ENCODE data around the gene SSMEM1. TPM values are rescaled to one million over a fixed set of nuclear protein-coding genes. Genes with fewer than 3 reads are reported as not detected.

SSMEM1 gene
- total and polyA plus RNA-seq, 2 of the 4 experiments (the other 2 are of a cell fraction): 0.07 TPM; not detected in 1

DNA sequence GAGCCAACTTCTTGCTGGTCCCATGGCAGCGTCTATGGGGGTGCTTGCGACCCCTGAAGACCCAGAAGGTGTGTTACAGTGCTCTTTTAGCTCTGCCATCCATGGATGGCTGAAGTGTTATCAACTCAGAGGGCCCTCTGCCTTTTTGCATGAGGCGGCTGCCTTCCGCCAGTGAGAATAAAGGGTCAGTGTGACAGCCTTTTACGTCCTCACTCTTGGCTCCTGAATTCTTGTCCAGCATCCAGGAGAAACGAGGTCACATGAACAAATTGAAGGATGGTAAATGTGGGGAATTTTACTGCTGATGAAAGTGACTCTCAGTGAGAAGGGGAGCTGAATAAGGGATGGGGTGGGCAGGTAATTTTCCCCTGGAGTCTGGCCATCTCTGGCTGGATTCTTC, 24.1 kb downstream of the SSMEM1 start:
- intact Hi-C loops (cut with micrococcal nuclease) (no loop called here), in situ Hi-C loops (cut with MboI; ENCODE audit: low sequenced_read_pairs) (no loop called here), dilution Hi-C loops (cut with HindIII; ENCODE audit: low sequenced_read_pairs, unreplicated experiment) (no loop called here)
- H2BK15ac ChIP-seq (ENCODE audit: low read depth, low read length): no peak overlapping the region
- H3K9me3 ChIP-seq (ENCODE audit: control insufficient read depth, insufficient read depth, low read length): no peaks in the 10 kb centered on the region
- no peak overlapping the region for H3K4me3 ChIP-seq (ENCODE audit: insufficient read depth, low read depth, low read length)
- no peak overlapping the region for H3K23ac ChIP-seq (ENCODE audit: low read depth, low read length)
- H3K36me3 ChIP-seq (ENCODE audit: control insufficient read depth, insufficient read depth, low read length): no peaks in the 10 kb centered on the region
- no peak overlapping the region for H3K27ac ChIP-seq (ENCODE audit: insufficient read depth, low read length)
- H2BK5ac ChIP-seq (ENCODE audit: low read depth, low read length, poor library complexity, severe bottlenecking): no peak overlapping the region
- no peak overlapping the region for H3K18ac ChIP-seq (ENCODE audit: low read depth, low read length)
- no peak overlapping the region for H4K8ac ChIP-seq (ENCODE audit: low read depth in 2 of 2, low read length in 2 of 2)
- no peak for TF ChIP-seq CHD1 (IDR thresholded peaks at IDR 0.05; ENCODE audit: low read depth, low read length)
- no peak for TF ChIP-seq NFE2L2 (IDR thresholded peaks at IDR 0.05; ENCODE audit: low read depth, low read length)
- no peak for TF ChIP-seq CEBPB (IDR thresholded peaks at IDR 0.05; ENCODE audit: low read depth, low read length)
- no peak overlapping the region for H3K9ac ChIP-seq (ENCODE audit: low read depth, low read length)
- H3K14ac ChIP-seq (replicated peaks; ENCODE audit: low read depth, low read length): no peak overlapping the region
- H2AK5ac ChIP-seq (ENCODE audit: low read depth, low read length): no peak overlapping the region
- no peak overlapping the region for H2AK9ac ChIP-seq (replicated peaks; ENCODE audit: low read depth, low read length, poor library complexity)
- no peak overlapping the region for H3K4ac ChIP-seq (ENCODE audit: low read depth, low read length)
- H3K9me1 ChIP-seq (ENCODE audit: insufficient read depth, low read length): no peaks in the 10 kb centered on the region
- DNase-seq (no peak), ATAC-seq (ENCODE audit: low read depth) (no peak)
- no peak overlapping the region for H4K5ac ChIP-seq (ENCODE audit: low read depth, low read length)
- H4K91ac ChIP-seq (ENCODE audit: insufficient read depth, low read depth, low read length): no peak overlapping the region
- ChIA-PET POLR2A (ENCODE audit: unreplicated experiment) (no interaction called here), CTCF (no interaction called here)
- H3K4me1 ChIP-seq (ENCODE audit: control insufficient read depth, insufficient read depth, low read length): no peaks in the 10 kb centered on the region
- no peaks in the 10 kb centered on the region for H3K79me1 ChIP-seq (ENCODE audit: low read depth in 1 of 2, low read length in 2 of 2)
- BruUV-seq (replicated peaks): no TSS peak
- no peak overlapping the region for H3K4me2 ChIP-seq (ENCODE audit: low read depth, low read length)
- H3K56ac ChIP-seq (ENCODE audit: extremely low read depth, insufficient read depth, low read length): no peak overlapping the region
- no peaks in the 10 kb centered on the region for H4K20me1 ChIP-seq (ENCODE audit: insufficient read depth, low read length)
- no CpG with 5 or more reads among the region's 6 CpGs for WGBS, 2 experiments (ENCODE audit: extremely low coverage in 2 of 2, insufficient read length in 1 of 2)
- H3K27me3 ChIP-seq (ENCODE audit: control insufficient read depth, insufficient read depth, low read length): peaks cover 2% of the 10 kb centered on the region; the same call in 1 of the 2 replicates
- no peak overlapping the region for H2BK120ac ChIP-seq (ENCODE audit: low read depth, low read length)
- no peak overlapping the region for H2AFZ ChIP-seq (replicated peaks; ENCODE audit: low read length, poor library complexity)
- H2BK20ac ChIP-seq (ENCODE audit: low read depth, low read length): no peak overlapping the region

All from IMR-90 (cell line).